HepG2 (cell line): ENCODE results near the gene RGMA. TPM values are rescaled to one million over a fixed set of nuclear protein-coding genes. Genes with fewer than 3 reads are reported as not detected.

Experiments used
- ATAC-seq: fragments of 200-7000 bp; cut with Tn5 transposase; 3 replicates; pipeline ENCODE4 v1.9.1; 2020; ENCODE audit warnings: mild to moderate bottlenecking, moderate library complexity
- BruUV-seq: library from RNA; stranded (reverse); fragments of 400-500 nt; replicated peaks from 2 replicates; lab custom pipeline; 2021; lab: Mats Ljungman, UMichigan
- CTCF ChIA-PET: fragments of 300-600 bp; formaldehyde crosslinking; extraction: SDS; loops from one replicate; lab custom pipeline; 2021; ENCODE audit warnings: low total read pairs, inconsistent platforms, low intra/inter-chr PET ratio; lab: Yijun Ruan, JAX
- POLR2A ChIA-PET: fragments of 350-600 bp; sonication (Branson Sonifier 250); formaldehyde crosslinking; loops from one replicate; lab custom pipeline; 2020; ENCODE audit warnings: antibody characterized with exemption, inconsistent platforms; lab: Yijun Ruan, JAX
- DNase-seq: peaks from one replicate; pipeline ENCODE4 v3.0.0-alpha.2; 2015; ENCODE audit warnings: low spot score
- FAIRE-seq: peaks from 3 replicates; lab custom pipeline; 2011; peaks lifted over from hg19 to GRCh38; lab: Jason Lieb, UNC
- H2AFZ ChIP-seq: one replicate; pipeline ENCODE4 v1.6.1; 2011; ENCODE audit warnings: low read length, inconsistent platforms
- H3K27ac ChIP-seq: fragments of 300-600 bp; 3 replicates; pipeline ENCODE4 v1.8.0; 2011; ENCODE audit warnings: mixed run types, mild to moderate bottlenecking, mixed read lengths, low read length, inconsistent platforms; ENCODE audit not compliant: insufficient read depth; ENCODE audit errors: extremely low read length
- H3K27me3 ChIP-seq, 2 experiments: fragments of 200-600 bp in 1 of 2; 2 replicates in 1 of 2; 3 replicates in 1 of 2; pipeline versions ENCODE4 v1.6.0 to v1.8.0; 2011; ENCODE audit warnings: low read length in 2 of 2, mild to moderate bottlenecking in 2 of 2, moderate library complexity in 2 of 2, inconsistent platforms in 1 of 2; ENCODE audit not compliant: insufficient read depth in 2 of 2, control insufficient read depth in 1 of 2
- H3K36me3 ChIP-seq, 2 experiments: fragments of 200-600 bp in 1 of 2; replicated peaks in 1 of 2; 2 replicates in 1 of 2; 3 replicates in 1 of 2; pipeline versions ENCODE4 v1.5.1 to v1.8.0; 2011; ENCODE audit warnings: low read length in 2 of 2, inconsistent platforms in 1 of 2; ENCODE audit not compliant: insufficient read depth in 2 of 2, control insufficient read depth in 1 of 2
- H3K4me1 ChIP-seq: 2 replicates; pipeline ENCODE4 v1.5.1; 2012; ENCODE audit warnings: low read length, inconsistent platforms; ENCODE audit not compliant: insufficient read depth
- H3K4me2 ChIP-seq: 2 replicates; pipeline ENCODE4 v1.6.0; 2011; ENCODE audit warnings: low read depth, low read length, inconsistent platforms
- H3K4me3 ChIP-seq, 3 experiments: fragments of 200-600 bp in 1 of 3; sonication (generic), shearing (Covaris generic) in 1 of 3; replicated peaks in 1 of 3; 2 replicates each; pipeline ENCODE4 v1.5.1; 2011 to 2016; ENCODE audit warnings: low read length in 3 of 3, inconsistent platforms in 2 of 3, low read depth in 2 of 3, mild to moderate bottlenecking in 2 of 3, control low read depth in 1 of 3, mixed read lengths in 1 of 3; ENCODE audit not compliant: insufficient read depth in 1 of 3
- H3K79me2 ChIP-seq: one replicate; pipeline ENCODE4 v1.6.1; 2011; ENCODE audit warnings: low read length, inconsistent platforms; ENCODE audit not compliant: insufficient read depth
- H3K9ac ChIP-seq: 2 replicates; pipeline ENCODE4 v1.6.0; 2011; ENCODE audit warnings: mild to moderate bottlenecking, low read depth, low read length, inconsistent platforms; ENCODE audit not compliant: insufficient read depth
- H3K9me3 ChIP-seq: 2 replicates; pipeline ENCODE4 v1.5.1; 2012; ENCODE audit warnings: mild to moderate bottlenecking, low read length
- H4K20me1 ChIP-seq: 2 replicates; pipeline ENCODE4 v1.6.0; 2011; ENCODE audit warnings: inconsistent platforms, mild to moderate bottlenecking, low read length, moderate library complexity; ENCODE audit not compliant: insufficient read depth
- ARNTL ChIP-seq: sonication (generic); formaldehyde crosslinking; IDR thresholded peaks from 2 replicates; pipeline ENCODE4 v1.4.0; 2020; ENCODE audit warnings: mild to moderate bottlenecking, missing genetic modification reagents
- CEBPB ChIP-seq: IDR thresholded peaks from 2 replicates; pipeline ENCODE4 v1.6.1; 2011; ENCODE audit warnings: low read depth, low read length, improper control_type of control experiment, borderline replicate concordance
- ZMYM2 ChIP-seq: sonication (generic); formaldehyde crosslinking; IDR thresholded peaks from 2 replicates; pipeline ENCODE4 v1.8.0; 2022; ENCODE audit warnings: mild to moderate bottlenecking, missing genetic modification reagents
- ZNF12 ChIP-seq: sonication (generic); formaldehyde crosslinking; IDR thresholded peaks from 2 replicates; pipeline ENCODE4 v1.5.0; 2020; ENCODE audit warnings: missing genetic modification reagents
- ZNF282 ChIP-seq: fragments of 450-650 bp; IDR thresholded peaks from 2 replicates; pipeline ENCODE4 v1.6.1; 2018; ENCODE audit not compliant: partially characterized antibody
- ZNF788 ChIP-seq: sonication (generic); formaldehyde crosslinking; IDR thresholded peaks from 2 replicates; pipeline ENCODE4 v1.5.0; 2020; ENCODE audit warnings: mild to moderate bottlenecking, missing genetic modification reagents, borderline replicate concordance
- WGBS: methylation state at CpG from one replicate; pipeline ENCODE4 v1.1.6; 2017; ENCODE audit warnings: low lambda C conversion rate; 5-methylcytosine and 5-hydroxymethylcytosine counted together
- in situ Hi-C: cut with HindIII; loops from 2 replicates; pipeline ENCODE4 v1.10.0; 2017; ENCODE audit warnings: low pct_unique_long_range_greater_than_20kb; ENCODE audit not compliant: extremely low pct_ligation_motif_present
- intact Hi-C: fragments of 100-400 bp; cut with micrococcal nuclease; formaldehyde crosslinking; loops from one replicate; pipeline ENCODE4 v1.10.0; 2022; ENCODE audit not compliant: unreplicated experiment
- polyA plus RNA-seq, 8 experiments: library from polyadenylated mRNA; depleted of rRNA in 3 of 8; stranded (reverse) in 7 of 8; unstranded in 1 of 8; fragments of >200 nt; fragmentation: Illumina TruSeq in 4 of 8; extraction: Trizol in 4 of 8; gene quantifications; 2 replicates each; pipeline versions ENCODE4 v1.2.1 to v1.2.3, GENCODE V29; 2011 to 2016; ENCODE audit warnings: low read depth in 4 of 8, missing spikeins in 1 of 8, mixed read lengths in 1 of 8; ENCODE audit not compliant: insufficient read depth in 1 of 8
- total RNA-seq, 5 experiments: library from RNA; depleted of rRNA; stranded (reverse); fragments of >200 nt; fragmentation: Illumina TruSeq; extraction: Trizol; gene quantifications; 2 replicates each; pipeline ENCODE4 v1.2.3, GENCODE V29; 2016; ENCODE audit warnings: low read depth in 1 of 5
- TF ChIP-seq, protein P1 (sequence below): sonication (generic); formaldehyde crosslinking; IDR thresholded peaks from 2 replicates; pipeline ENCODE4 v1.4.0; 2020; ENCODE audit warnings: missing genetic modification reagents; ENCODE audit errors: not compliant biosample characterization
- TF ChIP-seq, protein P2 (sequence below): sonication (generic); formaldehyde crosslinking; IDR thresholded peaks from 2 replicates; pipeline ENCODE4 v1.4.0; 2020; ENCODE audit warnings: mild to moderate bottlenecking, missing genetic modification reagents
- TF ChIP-seq, protein P3 (sequence below): sonication (generic); formaldehyde crosslinking; IDR thresholded peaks from 2 replicates; pipeline ENCODE4 v1.9.0; 2021; ENCODE audit warnings: missing genetic modification reagents, borderline replicate concordance
- TF ChIP-seq, protein P4 (sequence below): sonication (generic); formaldehyde crosslinking; IDR thresholded peaks from 2 replicates; pipeline ENCODE4 v1.4.0; 2020; ENCODE audit warnings: mild to moderate bottlenecking, missing genetic modification reagents

The RGMA gene
- total and polyA plus RNA-seq, 2 of the 13 experiments (the other 11 are each of a cell fraction or from before 2014, with no cell fraction given), result not detected

DNA sequence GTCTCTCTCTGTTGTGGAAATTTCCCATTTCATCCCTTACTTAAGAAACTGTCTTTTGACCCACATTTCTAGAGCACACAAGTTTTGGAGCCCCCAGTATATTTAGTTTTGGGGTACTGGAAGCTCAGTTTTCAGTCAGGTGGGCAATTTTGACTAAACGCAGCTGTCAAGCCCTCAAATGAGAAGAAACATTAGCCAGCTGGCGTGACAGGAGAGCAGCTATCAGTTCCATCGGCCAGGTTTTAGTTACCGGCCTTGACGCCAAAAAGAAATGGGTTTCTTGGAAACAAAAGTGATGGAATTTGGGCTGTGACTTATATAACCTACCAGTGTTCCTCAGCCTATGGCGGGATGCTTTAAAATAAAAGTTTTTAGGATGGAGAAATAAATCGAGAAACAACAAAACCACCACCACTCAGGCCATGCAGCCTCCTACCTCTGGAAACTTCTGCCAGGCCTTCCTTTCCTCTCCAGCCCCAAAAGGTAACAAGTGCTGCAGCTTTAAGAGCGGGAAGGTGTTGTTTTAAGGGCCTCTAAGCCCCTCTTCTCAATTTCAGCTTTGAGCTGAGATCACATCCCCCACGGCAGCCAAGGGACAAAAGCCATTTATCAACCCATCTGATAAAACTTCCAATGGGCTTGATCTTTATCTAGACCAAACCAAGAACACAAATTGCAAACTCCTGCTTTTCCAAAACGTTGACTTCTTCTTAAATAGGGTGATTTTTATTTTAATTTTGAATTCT, 18.3 kb downstream of the RGMA start:
- H2AFZ ChIP-seq, result no peak overlapping the region
- no peak for DNase-seq
- H3K9ac ChIP-seq, result no peak overlapping the region
- FAIRE-seq, result no peak
- no peaks in the 10 kb centered on the region for H4K20me1 ChIP-seq
- H3K9me3 ChIP-seq, result no peaks in the 10 kb centered on the region
- ChIA-PET POLR2A (no interaction called here), CTCF (no interaction called here)
- no TSS peak for BruUV-seq
- ATAC-seq, result no peak
- H3K4me3 ChIP-seq, result no peak overlapping the region
- in situ Hi-C loops (no loop called here), intact Hi-C loops (no loop called here)
- H3K27me3 ChIP-seq, result peaks cover 13 to 86% of the 10 kb centered on the region in 2 experiments
- H3K4me2 ChIP-seq, result no peak overlapping the region
- no peak overlapping the region for H3K27ac ChIP-seq
- no peaks in the 10 kb centered on the region for H3K4me1 ChIP-seq
- H3K36me3 ChIP-seq, result no peaks in the 10 kb centered on the region
- WGBS, result 13% methylated on average over 9 of the region's 10 CpGs
- H3K79me2 ChIP-seq, result no peaks in the 10 kb centered on the region
- TF ChIP-seq ZNF282 (no peak), CEBPB (no peak), ZNF788 (CRISPR knock-in tag) (no peak), ZMYM2 (CRISPR knock-in tag) (no peak), ARNTL (CRISPR knock-in tag) (no peak), ZNF12 (CRISPR knock-in tag) (no peak)
- TF ChIP-seq, protein P1, sequence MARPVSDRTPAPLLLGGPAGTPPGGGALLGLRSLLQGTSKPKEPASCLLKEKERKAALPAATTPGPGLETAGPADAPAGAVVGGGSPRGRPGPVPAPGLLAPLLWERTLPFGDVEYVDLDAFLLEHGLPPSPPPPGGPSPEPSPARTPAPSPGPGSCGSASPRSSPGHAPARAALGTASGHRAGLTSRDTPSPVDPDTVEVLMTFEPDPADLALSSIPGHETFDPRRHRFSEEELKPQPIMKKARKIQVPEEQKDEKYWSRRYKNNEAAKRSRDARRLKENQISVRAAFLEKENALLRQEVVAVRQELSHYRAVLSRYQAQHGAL (CRISPR knock-in tag), result no peak
- TF ChIP-seq, protein P2, sequence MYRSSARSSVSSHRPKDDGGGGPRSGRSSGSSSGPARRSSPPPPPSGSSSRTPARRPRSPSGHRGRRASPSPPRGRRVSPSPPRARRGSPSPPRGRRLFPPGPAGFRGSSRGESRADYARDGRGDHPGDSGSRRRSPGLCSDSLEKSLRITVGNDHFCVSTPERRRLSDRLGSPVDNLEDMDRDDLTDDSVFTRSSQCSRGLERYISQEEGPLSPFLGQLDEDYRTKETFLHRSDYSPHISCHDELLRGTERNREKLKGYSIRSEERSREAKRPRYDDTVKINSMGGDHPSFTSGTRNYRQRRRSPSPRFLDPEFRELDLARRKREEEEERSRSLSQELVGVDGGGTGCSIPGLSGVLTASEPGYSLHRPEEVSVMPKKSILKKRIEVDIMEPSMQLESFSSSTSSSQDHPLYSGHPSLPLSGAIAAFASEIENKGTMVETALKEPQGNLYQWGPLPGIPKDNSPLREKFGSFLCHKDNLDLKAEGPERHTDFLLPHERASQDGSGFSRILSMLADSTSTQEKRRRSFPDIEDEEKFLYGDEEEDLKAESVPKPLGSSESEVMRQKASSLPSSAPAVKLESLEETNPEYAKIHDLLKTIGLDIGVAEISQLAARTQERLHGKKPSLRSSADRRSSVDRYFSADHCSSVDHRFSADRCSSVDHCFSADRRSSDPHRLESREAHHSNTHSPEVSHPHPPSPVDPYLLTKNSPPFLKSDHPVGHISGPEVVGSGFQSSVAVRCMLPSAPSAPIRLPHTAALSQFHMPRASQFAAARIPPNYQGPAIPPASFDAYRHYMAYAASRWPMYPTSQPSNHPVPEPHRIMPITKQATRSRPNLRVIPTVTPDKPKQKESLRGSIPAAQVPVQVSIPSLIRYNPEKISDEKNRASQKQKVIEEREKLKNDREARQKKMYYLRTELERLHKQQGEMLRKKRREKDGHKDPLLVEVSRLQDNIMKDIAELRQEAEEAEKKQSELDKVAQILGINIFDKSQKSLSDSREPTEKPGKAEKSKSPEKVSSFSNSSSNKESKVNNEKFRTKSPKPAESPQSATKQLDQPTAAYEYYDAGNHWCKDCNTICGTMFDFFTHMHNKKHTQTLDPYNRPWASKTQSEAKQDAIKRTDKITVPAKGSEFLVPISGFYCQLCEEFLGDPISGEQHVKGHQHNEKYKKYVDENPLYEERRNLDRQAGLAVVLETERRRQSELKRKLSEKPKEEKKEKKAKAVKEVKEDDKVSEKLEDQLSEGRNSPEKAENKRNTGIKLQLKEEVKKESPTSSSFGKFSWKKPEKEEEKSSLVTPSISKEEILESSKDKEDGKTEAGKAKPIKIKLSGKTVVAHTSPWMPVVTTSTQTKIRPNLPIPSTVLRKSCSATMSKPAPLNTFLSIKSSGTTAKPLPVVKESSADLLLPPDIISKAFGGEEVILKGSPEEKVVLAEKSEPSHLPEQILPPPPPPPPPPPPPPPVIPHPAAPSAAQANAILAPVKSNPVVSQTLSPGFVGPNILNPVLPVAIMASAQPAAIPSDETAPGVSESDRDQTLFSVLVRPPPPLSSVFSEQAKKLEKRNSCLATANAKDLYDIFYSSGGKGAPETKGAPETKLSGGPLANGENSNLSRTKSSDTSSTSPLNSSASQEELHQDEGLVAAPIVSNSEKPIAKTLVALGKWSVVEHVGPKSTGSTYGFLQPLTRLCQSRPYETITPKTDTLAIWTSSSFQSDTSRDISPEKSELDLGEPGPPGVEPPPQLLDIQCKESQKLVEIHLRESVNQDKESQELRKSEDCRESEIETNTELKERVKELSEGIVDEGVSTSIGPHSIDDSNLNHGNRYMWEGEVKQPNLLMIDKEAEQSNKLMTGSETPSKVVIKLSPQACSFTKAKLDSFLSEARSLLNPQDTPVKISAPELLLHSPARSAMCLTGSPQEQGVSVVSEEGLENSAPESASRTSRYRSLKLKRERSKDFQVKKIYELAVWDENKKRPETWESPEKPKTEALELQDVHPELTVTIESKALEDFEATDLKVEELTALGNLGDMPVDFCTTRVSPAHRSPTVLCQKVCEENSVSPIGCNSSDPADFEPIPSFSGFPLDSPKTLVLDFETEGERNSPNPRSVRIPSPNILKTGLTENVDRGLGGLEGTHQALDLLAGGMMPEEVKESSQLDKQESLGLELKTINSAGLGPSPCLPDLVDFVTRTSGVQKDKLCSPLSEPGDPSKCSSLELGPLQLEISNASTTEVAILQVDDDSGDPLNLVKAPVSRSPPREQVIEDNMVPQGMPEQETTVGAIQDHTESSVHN, result no peak
- TF ChIP-seq, protein P3, sequence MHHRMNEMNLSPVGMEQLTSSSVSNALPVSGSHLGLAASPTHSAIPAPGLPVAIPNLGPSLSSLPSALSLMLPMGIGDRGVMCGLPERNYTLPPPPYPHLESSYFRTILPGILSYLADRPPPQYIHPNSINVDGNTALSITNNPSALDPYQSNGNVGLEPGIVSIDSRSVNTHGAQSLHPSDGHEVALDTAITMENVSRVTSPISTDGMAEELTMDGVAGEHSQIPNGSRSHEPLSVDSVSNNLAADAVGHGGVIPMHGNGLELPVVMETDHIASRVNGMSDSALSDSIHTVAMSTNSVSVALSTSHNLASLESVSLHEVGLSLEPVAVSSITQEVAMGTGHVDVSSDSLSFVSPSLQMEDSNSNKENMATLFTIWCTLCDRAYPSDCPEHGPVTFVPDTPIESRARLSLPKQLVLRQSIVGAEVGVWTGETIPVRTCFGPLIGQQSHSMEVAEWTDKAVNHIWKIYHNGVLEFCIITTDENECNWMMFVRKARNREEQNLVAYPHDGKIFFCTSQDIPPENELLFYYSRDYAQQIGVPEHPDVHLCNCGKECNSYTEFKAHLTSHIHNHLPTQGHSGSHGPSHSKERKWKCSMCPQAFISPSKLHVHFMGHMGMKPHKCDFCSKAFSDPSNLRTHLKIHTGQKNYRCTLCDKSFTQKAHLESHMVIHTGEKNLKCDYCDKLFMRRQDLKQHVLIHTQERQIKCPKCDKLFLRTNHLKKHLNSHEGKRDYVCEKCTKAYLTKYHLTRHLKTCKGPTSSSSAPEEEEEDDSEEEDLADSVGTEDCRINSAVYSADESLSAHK (CRISPR knock-in tag), result no peak
- TF ChIP-seq, protein P4, sequence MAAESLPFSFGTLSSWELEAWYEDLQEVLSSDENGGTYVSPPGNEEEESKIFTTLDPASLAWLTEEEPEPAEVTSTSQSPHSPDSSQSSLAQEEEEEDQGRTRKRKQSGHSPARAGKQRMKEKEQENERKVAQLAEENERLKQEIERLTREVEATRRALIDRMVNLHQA (CRISPR knock-in tag), result no peak
